GM19025 (cell line): ENCODE results near the gene ENDOD1.

ENCODE experiments used
- ATAC-seq: cut with Tn5 transposase; IDR thresholded peaks from one replicate; pipeline ENCODE4 v1.9.1; 2021; ENCODE audit warnings: mild to moderate bottlenecking, low read depth, moderate library complexity; ENCODE audit not compliant: unreplicated experiment

Gene ENDOD1

DNA sequence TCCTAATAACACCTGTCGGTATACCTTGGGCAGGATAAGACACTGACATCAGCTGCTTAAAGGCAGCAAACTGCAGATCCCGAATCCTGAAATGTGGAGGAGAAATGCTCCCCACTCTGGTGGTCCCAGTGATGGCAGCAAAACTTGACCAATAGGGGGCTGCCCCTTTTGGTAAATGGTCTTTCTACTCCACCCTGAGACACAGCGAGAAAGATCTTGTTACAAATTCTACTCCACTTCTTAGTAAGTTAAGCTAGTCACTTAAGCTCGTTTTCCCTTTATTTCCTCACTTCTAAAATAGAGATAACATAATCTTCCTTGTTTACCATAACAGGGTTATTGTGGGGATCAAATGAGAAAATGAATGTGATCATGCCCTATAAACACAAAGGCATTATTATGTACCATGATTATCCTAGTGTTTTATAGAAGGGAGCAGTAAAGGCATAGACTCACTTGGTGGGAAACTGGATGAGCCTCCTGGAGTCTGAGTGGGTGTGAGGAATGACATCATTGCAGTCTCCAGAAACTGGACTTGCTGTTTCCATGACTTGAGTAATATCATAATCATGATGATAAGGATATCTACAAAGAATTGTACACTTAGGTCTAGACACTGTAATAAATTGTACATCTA, 50.9 kb downstream of the ENDOD1 start:
- ATAC-seq: no peak

DNA sequence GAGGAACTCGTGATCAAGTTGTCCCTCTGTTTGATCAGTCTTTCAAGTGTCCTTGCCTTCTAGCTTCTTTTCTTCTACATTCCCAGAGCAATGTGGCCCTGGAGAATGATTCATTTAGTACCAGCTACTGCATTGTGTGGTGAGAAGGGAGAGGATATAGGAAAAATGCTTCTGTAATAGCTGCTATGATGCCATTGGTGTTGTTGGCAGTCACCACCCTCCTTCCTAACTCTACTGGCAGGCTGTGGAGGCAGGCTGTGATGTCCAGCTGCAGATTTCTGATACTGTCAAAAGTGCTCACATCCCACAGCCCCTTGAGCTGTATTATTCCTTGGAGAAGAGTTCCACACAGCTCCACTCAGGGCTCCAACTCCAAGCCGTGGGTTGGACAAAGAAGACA, 52.8 kb downstream of the ENDOD1 start:
- ATAC-seq: no peak

DNA sequence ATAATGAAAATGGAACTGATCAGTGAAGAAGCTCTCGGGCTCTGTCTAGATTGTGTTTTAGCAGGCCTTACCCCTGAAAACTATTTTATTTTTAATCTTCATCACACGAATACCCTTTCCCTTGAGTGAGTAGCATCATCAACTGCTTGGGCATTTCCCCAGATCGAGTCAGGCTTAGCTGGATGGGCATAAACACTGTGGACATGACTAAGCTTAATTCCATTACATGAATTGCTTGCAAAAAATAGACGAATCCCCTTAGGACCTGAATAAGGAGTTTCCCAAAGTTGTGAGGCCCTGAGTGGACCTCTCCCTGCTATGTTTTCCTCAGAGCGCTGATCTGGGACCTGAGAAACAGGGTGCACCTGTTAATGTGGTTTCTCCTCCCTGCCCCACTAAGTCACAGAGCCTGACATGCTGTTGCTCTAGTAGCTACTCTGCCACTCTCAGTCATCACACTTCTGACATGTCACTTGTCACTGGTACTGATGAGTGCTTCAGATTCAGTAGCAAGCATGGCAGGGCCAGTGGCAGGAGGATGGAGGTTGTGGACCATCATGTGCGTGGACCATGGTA, 53.5 kb downstream of the ENDOD1 start:
- no peak for ATAC-seq

DNA sequence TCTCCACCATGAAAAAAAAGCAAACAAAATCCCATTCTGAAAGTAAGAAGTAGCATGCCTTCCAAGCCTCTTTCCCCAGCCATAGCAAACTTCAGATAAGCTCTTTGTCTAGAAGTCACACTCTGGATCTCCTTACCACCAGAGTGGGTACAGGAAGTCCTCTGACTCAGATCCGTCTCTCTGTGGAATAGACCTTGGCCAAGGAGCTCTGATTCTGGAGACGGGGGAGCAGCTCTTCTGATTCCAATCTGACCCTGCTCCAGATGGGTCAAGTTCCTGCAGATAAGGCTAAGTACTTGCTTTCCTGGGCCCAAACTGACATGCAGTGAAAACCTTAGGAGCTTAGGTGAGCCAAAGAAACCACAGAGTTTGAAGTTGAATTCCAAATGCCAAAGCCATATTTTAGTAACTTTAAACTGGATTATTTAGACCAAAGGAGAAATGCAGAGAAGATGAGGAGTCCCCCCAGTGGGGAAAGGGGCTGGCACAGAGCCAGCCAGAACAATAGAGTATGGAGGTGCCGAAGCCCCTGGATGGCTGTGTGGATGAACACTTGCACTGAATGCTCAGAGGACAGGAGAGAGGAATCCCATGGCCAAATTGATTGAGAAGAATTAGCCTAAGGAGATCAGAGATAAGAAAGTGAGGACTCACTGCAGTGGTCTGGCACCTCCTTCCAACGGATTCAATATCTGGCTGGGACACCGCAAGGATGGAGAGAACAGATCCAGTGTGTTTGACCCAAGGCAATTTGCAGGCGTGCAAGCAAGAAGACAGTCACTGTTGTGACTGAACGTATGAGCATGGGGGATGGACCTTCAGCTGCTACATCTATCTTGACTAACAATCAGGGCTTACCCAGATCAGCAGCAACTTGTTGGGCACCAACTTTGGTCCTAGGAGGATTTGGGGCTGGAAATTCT, 54.9 kb downstream of the ENDOD1 start:
- ATAC-seq: no peak

DNA sequence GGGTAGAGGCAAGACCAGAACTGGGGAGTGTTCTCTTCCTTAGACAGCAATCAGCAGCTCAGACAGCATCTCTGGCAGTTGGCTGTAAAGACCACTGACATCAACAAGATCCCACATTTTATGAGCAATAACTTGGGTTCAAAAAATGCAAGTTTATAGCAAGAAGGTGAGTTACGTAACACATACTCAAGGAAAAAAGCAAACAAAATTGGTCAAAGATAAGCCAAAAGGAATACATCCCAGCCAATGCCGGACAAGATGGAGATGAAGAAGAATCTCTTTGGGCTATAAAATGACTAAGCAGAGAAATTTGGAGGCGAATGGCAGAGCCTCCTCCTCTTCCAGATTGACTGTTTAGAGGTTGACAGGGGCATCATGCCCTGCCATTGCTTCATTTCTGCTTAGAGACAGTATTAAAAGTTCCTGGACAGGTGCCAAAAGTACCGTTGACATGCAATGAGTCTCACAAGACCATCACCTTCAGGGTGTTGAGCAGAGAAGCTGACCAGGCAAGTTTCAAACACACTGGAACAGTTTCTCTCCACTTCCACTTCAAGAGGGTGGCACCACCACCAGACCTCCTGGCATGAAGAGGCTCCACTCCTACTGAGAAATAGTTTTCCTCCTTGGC, 55.9 kb downstream of the ENDOD1 start:
- ATAC-seq: no peak

DNA sequence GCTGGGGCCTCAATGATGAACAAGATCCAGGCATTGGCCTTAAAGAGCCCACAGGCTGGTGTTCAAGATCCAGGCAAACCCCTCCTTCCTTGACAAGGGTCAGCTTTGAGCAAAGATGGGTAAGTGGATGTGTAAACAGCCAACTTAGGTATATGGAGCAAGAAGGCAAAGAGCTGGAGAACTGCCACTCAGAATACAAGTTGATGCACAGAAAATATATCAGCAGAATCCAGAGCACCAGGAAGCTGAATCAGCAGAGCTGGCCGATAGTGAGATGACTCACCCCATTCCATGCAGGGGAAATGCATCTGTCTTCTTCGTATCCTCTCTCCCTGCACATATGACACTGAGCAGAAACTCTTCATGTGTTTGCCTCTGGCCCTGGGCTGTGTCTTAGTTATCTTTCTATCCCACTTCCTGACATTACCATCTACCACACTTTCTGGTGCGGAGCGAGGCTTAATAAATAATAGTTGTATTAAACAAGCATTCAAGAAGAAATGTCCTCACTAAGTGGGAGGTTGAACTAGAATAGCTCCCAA, 57.8 kb downstream of the ENDOD1 start:
- no peak for ATAC-seq

DNA sequence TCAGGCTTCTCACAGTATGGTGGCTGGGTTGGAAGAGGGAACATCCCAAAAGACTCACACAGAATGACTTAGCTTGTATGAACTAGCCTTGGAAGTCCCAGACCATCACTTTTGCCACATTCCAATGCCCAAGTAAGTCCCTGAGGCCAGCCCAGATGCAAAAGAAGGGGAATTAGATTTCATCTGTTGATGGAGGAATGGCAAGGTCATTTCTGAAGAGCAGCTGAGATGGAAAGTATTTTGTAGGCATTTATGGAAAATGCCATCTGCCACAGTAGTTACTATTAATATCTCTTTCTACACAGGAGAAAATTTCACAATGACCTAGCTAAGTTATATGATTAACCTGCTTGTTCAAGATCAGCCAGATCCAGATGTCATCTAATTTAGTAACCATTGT, 58.8 kb downstream of the ENDOD1 start:
- ATAC-seq: no peak

DNA sequence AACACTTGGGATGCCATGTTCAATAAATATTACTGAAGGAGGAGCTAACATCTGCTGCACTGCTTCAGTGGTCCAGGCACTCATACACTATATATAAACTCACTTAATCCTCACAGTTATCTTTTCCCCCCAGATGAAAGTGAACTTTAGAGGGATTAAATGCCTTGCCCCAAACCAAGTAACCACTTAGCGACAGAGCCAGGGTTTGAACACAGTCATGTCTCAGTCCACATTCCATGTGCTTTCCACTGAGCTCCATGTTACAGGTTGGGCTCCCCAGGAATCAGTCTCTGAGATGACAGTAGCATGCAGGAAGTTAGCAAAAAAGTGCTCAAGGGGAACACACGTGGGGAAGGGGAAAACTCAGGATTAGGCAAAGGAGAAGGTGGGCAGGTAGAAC, 59.3 kb downstream of the ENDOD1 start:
- ATAC-seq: no peak

DNA sequence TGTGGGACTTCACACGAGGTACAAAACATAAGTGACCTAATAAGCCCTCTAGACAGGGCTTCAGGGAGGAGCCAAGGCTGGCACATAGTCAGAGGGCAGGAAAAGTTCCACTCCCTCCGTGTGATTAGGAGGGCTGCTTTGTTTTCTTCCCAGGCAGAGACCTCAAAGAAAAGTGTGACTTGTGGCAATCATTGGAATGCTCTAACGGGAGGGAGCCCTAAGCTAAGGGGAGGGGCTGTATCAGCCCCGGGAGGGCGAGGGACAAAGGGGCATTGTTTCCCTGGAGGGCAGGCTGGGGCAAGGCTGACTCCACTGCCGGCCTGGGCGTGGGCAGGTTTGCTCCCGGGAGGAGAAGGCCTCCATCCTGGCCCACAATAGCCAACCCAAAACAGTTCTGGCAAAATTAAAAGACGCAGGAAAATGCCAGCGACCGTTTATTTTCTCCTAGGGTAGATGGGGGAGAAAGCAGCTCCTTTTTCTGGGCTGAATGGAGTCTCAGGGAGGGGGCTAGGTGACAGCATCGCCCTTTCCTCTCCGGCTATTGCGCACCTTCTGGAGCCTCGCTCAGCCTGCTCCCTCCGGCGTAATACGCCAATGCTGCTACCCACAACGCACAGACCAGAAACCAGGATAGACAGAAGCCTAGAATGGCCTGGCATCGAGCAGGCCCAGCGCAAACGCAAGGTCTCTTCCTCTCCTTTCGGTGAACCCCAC, 60.2 kb downstream of the ENDOD1 start:
- no peak for ATAC-seq

DNA sequence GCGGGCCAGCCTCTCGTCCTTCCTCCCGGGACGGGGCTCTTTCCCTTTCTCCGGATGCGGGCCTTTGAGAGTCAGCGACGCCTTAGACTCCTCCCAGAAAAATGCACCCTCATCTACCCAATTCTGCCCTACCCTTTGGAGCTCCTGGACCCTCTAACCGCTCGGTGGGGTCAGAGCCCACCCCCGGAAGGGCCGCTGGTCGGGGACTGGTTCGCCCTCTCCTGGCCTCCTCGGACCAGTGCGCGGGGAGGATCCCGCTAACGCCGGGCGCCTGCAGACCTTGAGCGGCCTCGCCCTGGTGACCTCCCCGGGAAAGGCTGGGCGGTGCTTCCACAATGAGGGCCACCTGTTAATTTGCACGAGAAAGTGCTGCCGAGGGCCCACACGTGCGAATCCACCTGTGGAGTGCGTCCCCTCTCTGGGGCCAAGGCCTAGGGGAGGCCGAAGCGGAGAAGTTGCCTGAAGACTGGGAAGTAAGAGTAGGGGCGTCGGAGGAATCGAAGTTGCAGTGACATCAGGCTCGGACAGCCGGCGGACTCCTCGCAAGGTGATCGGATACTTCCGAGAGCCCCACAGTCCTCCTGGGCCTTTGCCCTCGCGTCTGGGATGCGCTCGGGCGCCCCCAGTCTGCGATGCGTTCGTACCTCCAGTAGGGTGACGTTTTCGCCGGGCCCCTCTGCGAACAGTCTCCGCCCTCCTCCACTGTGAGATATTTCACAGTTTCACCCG, 61.5 kb downstream of the ENDOD1 start:
- peak; percentile 82 for ATAC-seq

DNA sequence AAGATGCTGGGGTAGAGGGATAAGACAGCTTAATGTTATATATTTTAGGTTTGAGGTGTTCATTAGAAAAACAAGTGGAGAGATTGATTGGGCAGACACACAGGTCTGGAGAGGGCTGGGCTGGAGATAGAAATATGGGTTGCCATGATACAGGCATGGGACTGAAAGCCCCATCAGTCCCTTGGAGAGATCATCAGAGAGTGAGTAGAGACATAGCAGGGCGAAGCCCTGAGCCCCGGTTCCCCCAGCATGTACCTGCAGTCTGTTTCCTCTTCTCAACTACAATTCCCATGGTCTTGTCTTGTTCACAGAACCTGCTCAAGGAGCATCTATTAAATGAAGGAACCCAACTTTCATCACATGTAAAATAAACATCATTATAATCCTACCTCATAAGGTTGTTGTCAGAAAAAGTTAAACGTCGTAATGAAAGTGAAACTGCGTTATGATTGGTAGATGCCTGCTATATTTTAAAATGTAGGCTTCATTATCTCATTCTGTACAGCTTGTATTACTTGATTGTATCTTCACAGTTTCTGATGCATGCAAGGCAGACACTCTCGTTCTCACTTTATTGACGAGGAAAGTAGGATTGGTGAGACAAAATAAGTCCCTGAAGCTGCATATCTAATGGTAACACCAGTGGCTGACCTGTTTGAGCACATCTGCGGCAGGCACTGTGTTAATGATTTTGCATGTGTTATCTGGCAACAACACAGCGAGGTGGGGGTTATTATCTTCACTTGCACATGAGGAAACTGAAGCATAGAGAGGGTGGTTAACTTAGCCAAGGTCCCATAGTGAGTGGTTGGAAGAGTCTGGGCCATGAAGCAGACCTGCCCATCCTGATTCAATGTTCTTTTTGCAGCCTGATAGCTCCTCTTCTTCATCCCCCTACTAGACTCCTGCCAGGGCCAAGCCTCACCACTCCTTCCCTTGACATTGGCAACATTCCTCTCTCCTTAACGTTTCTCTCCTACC, 63.5 kb downstream of the ENDOD1 start:
- no peak for ATAC-seq

DNA sequence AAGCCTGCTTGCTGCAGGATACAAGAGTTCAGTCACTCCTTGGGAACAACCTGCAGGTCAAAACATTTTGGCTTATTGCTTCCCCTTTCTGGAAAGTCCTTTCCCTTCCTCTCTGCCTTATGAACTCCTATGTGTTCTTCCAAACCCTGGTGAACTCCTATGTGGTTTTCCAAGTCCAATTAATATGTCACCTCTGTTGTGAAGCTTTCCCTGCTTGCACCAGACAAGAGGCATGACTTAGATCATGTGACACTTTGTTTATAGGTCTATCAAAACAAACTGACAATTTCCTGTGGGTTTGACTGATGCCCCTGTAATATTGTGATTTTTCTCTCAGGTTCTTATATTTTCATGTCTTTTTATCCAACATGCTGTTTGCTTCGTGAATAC, 64.2 kb downstream of the ENDOD1 start:
- ATAC-seq: no peak

DNA sequence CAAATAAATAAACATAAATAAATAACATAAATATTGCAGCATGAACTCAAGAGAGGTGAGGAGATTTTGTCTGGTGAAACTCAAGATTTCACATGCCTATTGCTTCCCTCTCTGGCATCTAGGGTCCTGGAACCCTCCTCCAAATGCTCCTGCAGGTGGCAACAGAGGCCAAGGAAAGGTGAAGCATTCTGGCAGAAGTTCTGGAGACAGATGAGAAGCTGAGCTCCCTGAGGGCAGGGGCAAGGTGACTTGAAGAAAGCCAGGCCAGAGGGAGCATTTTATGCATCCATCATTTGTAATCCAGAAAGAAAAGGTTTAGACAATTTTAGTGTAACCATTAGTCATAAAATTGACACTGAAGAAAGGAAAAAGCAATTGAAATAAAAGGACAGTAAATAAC, 64.9 kb downstream of the ENDOD1 start:
- ATAC-seq: no peak

DNA sequence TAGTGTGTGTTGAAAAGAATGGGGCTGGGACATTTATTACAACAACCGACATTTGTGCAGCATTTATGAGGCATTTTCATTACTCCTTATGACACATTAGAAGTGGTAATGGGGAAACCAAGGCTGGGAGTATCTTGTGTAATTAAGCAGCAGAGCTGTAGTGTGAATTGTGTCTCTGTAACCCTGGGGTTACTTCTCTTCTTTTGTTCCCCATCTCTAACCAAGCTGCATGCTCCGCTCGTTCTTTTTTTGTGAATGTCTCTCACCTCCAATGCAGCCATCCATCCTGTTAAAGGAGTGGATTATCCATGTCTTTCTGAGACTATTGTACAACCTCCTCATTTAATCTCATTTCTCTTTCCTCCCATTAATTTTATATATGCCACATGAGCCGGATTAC, 65.7 kb downstream of the ENDOD1 start:
- no peak for ATAC-seq

DNA sequence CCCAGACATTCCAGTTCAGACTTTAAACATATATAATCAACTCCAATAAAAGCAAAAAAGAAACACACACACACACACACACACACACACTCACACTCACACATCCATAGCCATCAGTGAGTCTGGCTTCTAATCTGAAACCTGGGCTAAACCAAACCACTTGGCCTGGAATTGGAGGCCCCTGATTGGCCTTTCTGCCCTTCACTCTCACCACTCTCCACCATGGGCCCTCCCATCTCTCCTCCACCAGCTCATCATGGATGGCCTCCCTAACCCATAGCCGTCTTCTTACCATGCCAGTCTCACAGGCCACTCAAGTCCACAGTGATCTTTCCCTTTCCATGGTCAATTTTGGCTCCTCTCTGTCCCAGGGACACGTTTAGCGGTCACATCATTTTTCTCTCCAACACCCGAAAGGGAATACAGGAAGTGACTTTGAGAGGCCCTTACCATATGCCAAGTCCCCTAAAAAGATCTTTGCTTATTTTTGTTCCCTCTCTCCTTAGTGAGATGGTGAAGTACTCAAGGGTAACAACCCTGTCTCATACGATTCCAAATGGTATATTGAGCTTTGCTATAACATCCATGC, 66.6 kb downstream of the ENDOD1 start:
- ATAC-seq: no peak

DNA sequence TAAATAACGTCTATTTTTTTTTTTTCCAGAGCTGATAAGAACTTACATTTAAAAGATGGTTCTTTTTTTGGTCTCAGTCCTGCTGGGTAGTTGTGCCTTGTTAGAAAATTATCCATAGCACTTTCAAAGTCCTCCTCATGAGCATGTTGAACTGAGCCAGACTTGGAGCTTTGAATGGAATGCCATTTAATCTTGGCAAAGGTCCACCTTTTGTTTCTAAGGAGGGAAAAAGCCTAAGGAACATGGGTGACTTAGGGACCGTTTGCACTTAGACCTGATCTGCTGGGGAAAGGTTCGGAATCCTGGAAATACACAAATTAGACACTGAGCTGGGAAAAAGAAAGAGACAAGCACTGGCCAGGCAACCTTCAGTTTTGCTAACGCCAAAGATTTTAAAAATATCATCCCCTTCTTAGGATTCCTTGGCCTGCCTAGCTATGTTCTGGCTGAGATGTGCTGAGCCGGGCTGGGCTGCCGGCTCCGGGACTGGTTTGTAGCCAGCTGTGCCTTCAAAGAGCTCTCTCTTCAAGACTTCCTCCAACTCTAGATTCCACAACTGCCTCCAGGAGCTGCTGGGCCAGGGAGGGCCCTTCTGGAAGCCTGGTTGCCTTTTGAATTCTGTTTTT, 67.4 kb downstream of the ENDOD1 start:
- no peak for ATAC-seq

DNA sequence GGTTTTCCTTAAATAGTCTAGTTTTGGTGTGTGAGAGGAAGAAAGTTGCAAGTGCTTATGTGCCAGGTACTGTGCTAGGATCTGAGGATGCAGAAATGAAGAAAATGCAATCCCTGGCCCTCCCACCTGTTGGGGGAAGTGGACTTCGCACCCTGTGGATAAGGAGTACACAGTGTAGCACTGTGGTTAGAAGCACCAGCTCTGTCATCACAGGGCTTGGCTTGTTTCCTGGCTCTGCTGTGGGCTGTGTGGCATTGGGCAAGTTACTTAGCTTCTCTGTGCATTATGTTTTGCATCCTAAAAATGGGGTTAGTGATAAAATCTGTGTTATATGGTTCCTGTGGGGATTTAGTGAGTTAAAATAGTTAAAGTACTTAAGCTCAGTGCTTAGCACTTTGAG, 68.2 kb downstream of the ENDOD1 start:
- ATAC-seq: no peak

DNA sequence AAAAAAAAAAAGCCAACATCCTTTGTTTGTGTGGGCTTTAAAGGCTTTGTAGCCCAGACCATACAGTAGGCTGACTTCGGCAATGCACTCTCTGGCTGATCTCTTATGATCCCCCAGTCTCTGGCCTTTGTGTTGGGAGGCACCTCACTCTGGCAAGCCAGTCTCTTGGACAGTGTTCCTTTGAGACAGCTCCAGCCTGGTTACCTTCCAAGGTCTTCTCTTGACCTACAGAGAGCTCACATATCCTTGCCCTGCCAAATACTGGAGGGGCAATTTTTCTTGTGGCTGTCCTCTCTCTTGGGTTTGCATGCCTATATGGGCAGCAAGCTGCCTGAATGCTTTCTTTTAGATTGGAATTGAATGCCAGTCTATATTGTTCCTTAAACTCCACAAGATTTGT, 71.6 kb downstream of the ENDOD1 start:
- ATAC-seq: no peak
